ENCODE measurements around the gene EPAS1. TPM values are rescaled to one million over a fixed set of nuclear protein-coding genes. Genes with fewer than 3 reads are reported as not detected.

EPAS1 gene
- total RNA-seq, 4 donors from 2014 or later = 102 to 260 (median 167) TPM

DNA sequence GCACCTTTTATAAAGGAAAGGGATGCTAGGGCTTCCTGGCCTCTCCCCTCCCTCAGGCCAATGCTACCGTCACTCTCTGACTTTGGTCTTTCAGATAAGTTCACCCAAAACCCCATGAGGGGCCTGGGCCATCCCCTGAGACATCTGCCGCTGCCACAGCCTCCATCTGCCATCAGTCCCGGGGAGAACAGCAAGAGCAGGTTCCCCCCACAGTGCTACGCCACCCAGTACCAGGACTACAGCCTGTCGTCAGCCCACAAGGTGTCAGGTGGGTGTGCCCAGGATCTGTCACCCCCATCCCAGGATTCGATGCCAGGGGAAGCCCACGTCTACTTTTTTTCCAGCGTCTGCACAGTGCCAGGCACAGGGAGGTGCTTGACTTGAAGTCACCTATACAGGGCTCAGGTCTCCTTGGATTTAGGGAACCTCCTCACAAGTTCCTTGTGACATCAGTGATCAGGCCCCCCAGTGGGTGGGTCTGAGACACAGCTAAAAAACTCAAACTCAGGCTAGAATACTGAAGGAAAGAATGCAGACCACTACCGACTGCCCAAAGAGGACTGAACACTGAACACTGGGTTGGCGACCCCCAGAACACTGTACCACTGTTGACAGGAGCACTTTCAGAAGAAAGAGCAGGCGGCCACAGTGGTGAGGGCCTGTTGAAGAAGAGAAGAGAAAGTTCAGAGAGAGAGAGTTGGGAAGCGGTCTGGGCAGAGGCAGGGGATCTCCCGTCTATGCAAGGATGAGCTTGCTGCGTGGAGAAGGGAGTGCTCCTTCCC is 85.3 kb downstream of the EPAS1 start:
- no peak for DNase-seq
- Histone ChIP-seq H3K27me3 (no peaks in the 10 kb centered on the region), H3K9me3 (no peaks in the 10 kb centered on the region), H3K36me3 (peaks cover 0 to 22% (median 0%) of the 10 kb centered on the region in 4 donors), H3K4me1 (peaks cover 0 to 12% (median 4%) of the 10 kb centered on the region in 4 donors), H3K27ac (no peak overlapping the region), H3K4me3 (no peak overlapping the region)
- WGBS, 2 donors (ENCODE audit: low coverage in 1 of 2) = 90 to 94% methylated on average over 5 to 13 of the region's 14 CpGs
- in situ Hi-C loops (cut with MboI; ENCODE audit: low pct_ligation_motif_present in 1 of 4, low pct_unique_long_range_greater_than_20kb in 1 of 4, low sequenced_read_pairs in 3 of 4) = no loop called here
- TF ChIP-seq POLR2A (IDR thresholded peaks at IDR 0.05) (no peak), EP300 (IDR thresholded peaks at IDR 0.05; ENCODE audit: low read depth) (no peak), POLR2AphosphoS5 (IDR thresholded peaks at IDR 0.05) (no peak)
- TF ChIP-seq, protein P1, sequence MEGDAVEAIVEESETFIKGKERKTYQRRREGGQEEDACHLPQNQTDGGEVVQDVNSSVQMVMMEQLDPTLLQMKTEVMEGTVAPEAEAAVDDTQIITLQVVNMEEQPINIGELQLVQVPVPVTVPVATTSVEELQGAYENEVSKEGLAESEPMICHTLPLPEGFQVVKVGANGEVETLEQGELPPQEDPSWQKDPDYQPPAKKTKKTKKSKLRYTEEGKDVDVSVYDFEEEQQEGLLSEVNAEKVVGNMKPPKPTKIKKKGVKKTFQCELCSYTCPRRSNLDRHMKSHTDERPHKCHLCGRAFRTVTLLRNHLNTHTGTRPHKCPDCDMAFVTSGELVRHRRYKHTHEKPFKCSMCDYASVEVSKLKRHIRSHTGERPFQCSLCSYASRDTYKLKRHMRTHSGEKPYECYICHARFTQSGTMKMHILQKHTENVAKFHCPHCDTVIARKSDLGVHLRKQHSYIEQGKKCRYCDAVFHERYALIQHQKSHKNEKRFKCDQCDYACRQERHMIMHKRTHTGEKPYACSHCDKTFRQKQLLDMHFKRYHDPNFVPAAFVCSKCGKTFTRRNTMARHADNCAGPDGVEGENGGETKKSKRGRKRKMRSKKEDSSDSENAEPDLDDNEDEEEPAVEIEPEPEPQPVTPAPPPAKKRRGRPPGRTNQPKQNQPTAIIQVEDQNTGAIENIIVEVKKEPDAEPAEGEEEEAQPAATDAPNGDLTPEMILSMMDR (IDR thresholded peaks at IDR 0.05) = no peak
- intact Hi-C loops (cut with DNase I; ENCODE audit: low total_unique reads) = no loop called here

DNA sequence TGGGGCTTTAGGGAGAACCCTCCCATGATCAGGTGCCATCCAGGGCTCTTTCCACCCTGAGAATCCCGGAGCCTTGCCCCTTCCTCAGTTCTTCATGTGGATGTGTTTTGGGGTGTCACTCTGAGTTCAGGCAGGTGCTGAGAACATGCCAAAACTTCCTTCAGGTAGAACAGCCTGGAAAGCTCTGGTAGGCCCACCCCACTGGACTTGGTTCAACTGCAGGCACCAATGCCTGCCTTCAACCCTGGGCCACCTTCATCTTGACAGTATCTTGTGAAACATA is 85.8 kb downstream of the EPAS1 start:
- Histone ChIP-seq H3K4me1 (peaks cover 0 to 12% (median 4%) of the 10 kb centered on the region in 4 donors), H3K4me3 (no peak overlapping the region), H3K27me3 (no peaks in the 10 kb centered on the region), H3K9me3 (no peaks in the 10 kb centered on the region), H3K27ac (no peak overlapping the region), H3K36me3 (peaks cover 0 to 22% (median 0%) of the 10 kb centered on the region in 4 donors)
- TF ChIP-seq, protein P1 (IDR thresholded peaks at IDR 0.05) = no peak
- TF ChIP-seq POLR2A (IDR thresholded peaks at IDR 0.05) (no peak), POLR2AphosphoS5 (IDR thresholded peaks at IDR 0.05) (no peak), EP300 (IDR thresholded peaks at IDR 0.05; ENCODE audit: low read depth) (no peak)
- in situ Hi-C loops (cut with MboI; ENCODE audit: low pct_ligation_motif_present in 1 of 4, low pct_unique_long_range_greater_than_20kb in 1 of 4, low sequenced_read_pairs in 3 of 4) (no loop called here), intact Hi-C loops (cut with DNase I; ENCODE audit: low total_unique reads) (no loop called here)
- WGBS, 2 donors (ENCODE audit: low coverage in 1 of 2) = 92% methylated on average over 1 of the region's 1 CpG; no CpG with 5 or more reads in 1 of the 2 donors
- no peak for DNase-seq

DNA sequence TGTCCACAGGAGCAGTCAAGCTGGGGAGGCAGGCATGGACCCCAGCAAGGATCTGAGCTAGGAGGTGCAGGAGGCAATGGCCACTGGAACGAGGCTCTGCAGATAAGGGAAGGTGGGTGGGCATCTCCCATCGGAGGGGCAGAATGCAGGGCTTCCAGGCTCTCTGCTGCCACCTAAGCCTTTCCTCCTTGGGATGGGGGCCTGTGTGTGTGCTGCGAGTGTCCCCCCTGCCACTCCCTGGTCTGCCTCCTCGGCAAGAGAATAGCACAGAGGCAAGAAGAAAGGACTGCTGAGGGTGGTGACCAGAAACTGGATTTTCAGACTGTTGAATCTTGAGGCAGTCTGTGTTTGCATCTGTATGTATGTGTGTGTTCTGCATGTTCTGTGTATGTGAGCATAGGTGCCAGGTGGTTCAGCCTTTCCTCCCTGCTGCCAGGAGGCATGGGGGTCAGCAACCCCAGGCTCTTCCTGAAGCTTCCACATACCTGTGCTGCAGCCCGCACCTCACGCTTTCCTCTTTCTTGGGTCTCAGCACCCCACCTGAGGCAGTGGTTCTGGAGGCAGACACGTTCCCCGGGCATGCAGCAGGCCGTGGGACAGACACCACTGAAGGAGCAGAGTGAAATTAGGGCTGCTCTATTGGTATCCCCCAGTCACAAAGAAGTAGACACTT is 86.7 kb downstream of the EPAS1 start:
- Histone ChIP-seq H3K4me3 (no peak overlapping the region), H3K27me3 (no peaks in the 10 kb centered on the region), H3K27ac (no peak overlapping the region), H3K9me3 (no peaks in the 10 kb centered on the region), H3K36me3 (peaks cover 0 to 14% (median 0%) of the 10 kb centered on the region in 4 donors), H3K4me1 (peaks cover 0 to 8% (median 4%) of the 10 kb centered on the region in 4 donors)
- DNase-seq = no peak
- in situ Hi-C loops (cut with MboI; ENCODE audit: low pct_ligation_motif_present in 1 of 4, low pct_unique_long_range_greater_than_20kb in 1 of 4, low sequenced_read_pairs in 3 of 4) (no loop called here), intact Hi-C loops (cut with DNase I; ENCODE audit: low total_unique reads) (no loop called here)
- TF ChIP-seq POLR2A (IDR thresholded peaks at IDR 0.05) (no peak), POLR2AphosphoS5 (IDR thresholded peaks at IDR 0.05) (no peak), EP300 (IDR thresholded peaks at IDR 0.05; ENCODE audit: low read depth) (no peak)
- TF ChIP-seq, protein P1 (IDR thresholded peaks at IDR 0.05) = no peak
- 80 to 92% methylated on average over 1 to 9 of the region's 9 CpGs for WGBS, 2 donors (ENCODE audit: low coverage in 1 of 2)

DNA sequence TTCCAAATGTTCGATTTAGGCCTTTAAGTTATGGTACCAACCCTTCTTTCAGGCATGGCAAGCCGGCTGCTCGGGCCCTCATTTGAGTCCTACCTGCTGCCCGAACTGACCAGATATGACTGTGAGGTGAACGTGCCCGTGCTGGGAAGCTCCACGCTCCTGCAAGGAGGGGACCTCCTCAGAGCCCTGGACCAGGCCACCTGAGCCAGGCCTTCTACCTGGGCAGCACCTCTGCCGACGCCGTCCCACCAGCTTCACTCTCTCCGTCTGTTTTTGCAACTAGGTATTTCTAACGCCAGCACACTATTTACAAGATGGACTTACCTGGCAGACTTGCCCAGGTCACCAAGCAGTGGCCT is 87.2 kb downstream of the EPAS1 start:
- in situ Hi-C loops (cut with MboI; ENCODE audit: low pct_ligation_motif_present in 1 of 4, low pct_unique_long_range_greater_than_20kb in 1 of 4, low sequenced_read_pairs in 3 of 4) = no loop called here

More for the DNA sequence above, 87.2 kb downstream of the EPAS1 start:
- Histone ChIP-seq H3K36me3 (peaks cover 0 to 14% (median 0%) of the 10 kb centered on the region in 4 donors), H3K27ac (no peak overlapping the region), H3K4me1 (peaks cover 0 to 6% (median 2%) of the 10 kb centered on the region in 4 donors), H3K27me3 (no peaks in the 10 kb centered on the region), H3K4me3 (no peak overlapping the region), H3K9me3 (no peaks in the 10 kb centered on the region)
- intact Hi-C loops (cut with DNase I; ENCODE audit: low total_unique reads) = no loop called here
- WGBS, 2 donors (ENCODE audit: low coverage in 1 of 2) = 94% methylated on average over 12 of the region's 12 CpGs; no CpG with 5 or more reads in 1 of the 2 donors
- DNase-seq = no peak
- no peak for TF ChIP-seq POLR2A (IDR thresholded peaks at IDR 0.05)
- TF ChIP-seq POLR2AphosphoS5 (IDR thresholded peaks at IDR 0.05) = no peak
- TF ChIP-seq EP300 (IDR thresholded peaks at IDR 0.05; ENCODE audit: low read depth) = no peak
- TF ChIP-seq, protein P1 (IDR thresholded peaks at IDR 0.05) = no peak

Data from transverse colon (tissue), 4 donors.